ENCODE data around the gene ZNF512B.

The ZNF512B gene

GRCh38 chr20:63956664-63957003 lies 13.1 kb downstream of the ZNF512B start:
- TF ChIP-seq CTCF (IDR thresholded peaks at IDR 0.05; ENCODE audit: insufficient read depth, low read length, missing control alignments): no peak
- DNase-seq (ENCODE audit: low read depth, low spot score): no peak
- ChIA-PET POLR2A (interaction anchor here (0.6 to 1.8 kb wide), 6 partner anchors 12 to 298 kb away, joined by 3 to 8 read pairs (median 3); partner anchors contain the start of genes RTEL1, TPD52L2 and ZNF512B), CTCF (interaction anchor here (1.0 to 1.7 kb wide), 3 partner anchors 17 to 100 kb away, joined by 4 read pairs; partner anchors contain the start of gene PRPF6)
- peak overlapping the region; percentile 55 for H3K4me3 ChIP-seq (ENCODE audit: low read depth, low read length)

GRCh38 chr20:63955827-63956663 lies 13.7 kb downstream of the ZNF512B start, which contains the start of gene UCKL1:
Gene UCKL1 (minus strand): TSS chr20:63956416. CDS start chr20:63956372, 44 bp downstream.
- TF ChIP-seq CTCF (IDR thresholded peaks at IDR 0.05; ENCODE audit: insufficient read depth, low read length, missing control alignments): no peak
- CTCF ChIA-PET: interaction anchor here (1.2 to 1.7 kb wide), 2 partner anchors 25 to 101 kb away, joined by 4 read pairs; partner anchors contain the start of gene PRPF6
- peak within 1 kb of the TSS; percentile 93 for H3K4me3 ChIP-seq (ENCODE audit: low read depth, low read length)
- POLR2A ChIA-PET: interaction anchor here (0.6 to 1.8 kb wide), 7 partner anchors 13 to 298 kb away, joined by 3 to 8 read pairs (median 3); partner anchors contain the start of genes RTEL1, TPD52L2 and ZNF512B
- DNase-seq (ENCODE audit: low read depth, low spot score): peak; percentile 50

- ChIA-PET CTCF (interaction anchor here (0.8 to 1.2 kb wide), 3 partner anchors 18 to 25 kb away, joined by 3 to 5 read pairs (median 4); no protein-coding TSS in a partner anchor), POLR2A (interaction anchor here (0.6 to 0.7 kb wide), 2 partner anchors 16 to 54 kb away, joined by 3 to 5 read pairs; no protein-coding TSS in a partner anchor)
- peak overlapping the region; percentile 93 for H3K4me3 ChIP-seq (ENCODE audit: low read depth, low read length)
- TF ChIP-seq CTCF (IDR thresholded peaks at IDR 0.05; ENCODE audit: insufficient read depth, low read length, missing control alignments): peak; percentile 45
- no peak for DNase-seq (ENCODE audit: low read depth, low spot score)
These were observed 14.4 kb downstream of the ZNF512B start for GRCh38 chr20:63955281-63955826.

GRCh38 chr20:63953764-63954429 lies 15.8 kb downstream of the ZNF512B start:
- H3K4me3 ChIP-seq (ENCODE audit: low read depth, low read length): peak overlapping the region; percentile 93
- CTCF ChIA-PET: interaction anchor here (1.2 kb wide), 1 partner anchor 19 kb away, joined by 4 read pairs; no protein-coding TSS in a partner anchor
- no peak for DNase-seq (ENCODE audit: low read depth, low spot score)
- no peak for TF ChIP-seq CTCF (IDR thresholded peaks at IDR 0.05; ENCODE audit: insufficient read depth, low read length, missing control alignments)
- POLR2A ChIA-PET: interaction anchor here (0.6 kb wide), 1 partner anchor 1611 kb away, joined by 4 read pairs; no protein-coding TSS in a partner anchor

GRCh38 chr20:63952769-63953168 lies 17.0 kb downstream of the ZNF512B start:
- no peak overlapping the region for H3K4me3 ChIP-seq (ENCODE audit: low read depth, low read length)
- POLR2A ChIA-PET: no interaction called here
- DNase-seq (ENCODE audit: low read depth, low spot score): no peak
- TF ChIP-seq CTCF (IDR thresholded peaks at IDR 0.05; ENCODE audit: insufficient read depth, low read length, missing control alignments): no peak
- CTCF ChIA-PET: no interaction called here

Measured in AG04449 (cell line).